OCI-M2 (cell line): ENCODE measurements around the gene ANGPTL8.

Experiments used
- DNase-seq: peaks from one replicate; lab custom pipeline; 2025; ENCODE audit not compliant: unreplicated experiment; lab: John Stamatoyannopoulos, UW

ANGPTL8 gene

GRCh38 chr19:11236324-11237301 is 2.8 kb upstream of the ANGPTL8 start:
- DNase-seq, result no peak

- DNase-seq, result no peak
These were observed 2.1 kb upstream of the ANGPTL8 start for GRCh38 chr19:11237321-11237720.

GRCh38 chr19:11238041-11238440 is 1.4 kb upstream of the ANGPTL8 start:
- no peak for DNase-seq

DNA sequence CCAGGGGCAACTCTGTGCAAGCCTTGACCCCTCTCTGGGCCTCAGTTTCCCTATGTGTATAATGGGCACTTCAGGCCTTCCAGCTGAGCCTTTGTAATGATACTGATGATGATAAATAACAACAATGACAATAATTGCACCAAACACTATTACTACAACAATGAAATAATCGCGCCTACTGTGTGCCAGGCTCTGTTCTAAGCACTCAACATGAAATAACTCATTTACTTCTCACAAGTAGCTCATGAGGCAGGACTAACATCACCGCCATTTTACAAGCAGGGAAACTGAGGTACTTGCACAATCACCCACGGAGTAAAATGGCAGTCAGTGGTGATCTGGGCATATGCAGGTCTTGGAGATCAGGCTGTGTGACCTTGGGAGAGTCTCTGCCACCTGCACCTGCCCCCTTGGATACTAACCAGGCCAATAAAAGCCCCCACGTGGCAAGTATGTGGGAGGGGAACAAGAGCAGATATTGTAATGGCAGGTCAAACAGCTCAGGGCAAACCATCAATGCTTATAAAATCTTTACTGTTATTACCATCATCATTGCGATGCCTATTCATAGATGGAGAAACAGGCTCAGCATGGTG is 540 bp upstream of the ANGPTL8 start:
- no peak for DNase-seq

DNA sequence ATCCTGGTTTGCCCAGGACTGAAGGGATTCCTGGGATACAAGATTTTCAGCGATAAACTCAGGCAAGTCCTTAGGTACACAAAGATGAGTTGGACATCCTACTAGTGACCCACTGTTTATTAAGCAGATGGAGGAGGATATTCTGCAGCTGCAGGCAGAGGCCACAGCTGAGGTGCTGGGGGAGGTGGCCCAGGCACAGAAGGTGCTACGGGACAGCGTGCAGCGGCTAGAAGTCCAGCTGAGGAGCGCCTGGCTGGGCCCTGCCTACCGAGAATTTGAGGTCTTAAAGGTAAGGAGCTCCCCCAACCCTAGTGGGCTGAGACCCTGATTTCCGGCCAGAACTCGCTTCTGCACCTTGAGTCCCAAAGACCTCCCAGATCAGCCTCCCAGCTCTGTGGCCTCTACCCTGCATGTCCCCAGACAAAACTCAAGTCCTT is 607 bp downstream of the ANGPTL8 start:
- DNase-seq, result no peak

GRCh38 chr19:11242025-11242424 is 2.6 kb downstream of the ANGPTL8 start:
- DNase-seq, result no peak

- DNase-seq, result no peak
These were observed 3.7 kb downstream of the ANGPTL8 start for GRCh38 chr19:11242864-11243797.

GRCh38 chr19:11243798-11244169 is 4.4 kb downstream of the ANGPTL8 start:
- DNase-seq, result no peak

DNA sequence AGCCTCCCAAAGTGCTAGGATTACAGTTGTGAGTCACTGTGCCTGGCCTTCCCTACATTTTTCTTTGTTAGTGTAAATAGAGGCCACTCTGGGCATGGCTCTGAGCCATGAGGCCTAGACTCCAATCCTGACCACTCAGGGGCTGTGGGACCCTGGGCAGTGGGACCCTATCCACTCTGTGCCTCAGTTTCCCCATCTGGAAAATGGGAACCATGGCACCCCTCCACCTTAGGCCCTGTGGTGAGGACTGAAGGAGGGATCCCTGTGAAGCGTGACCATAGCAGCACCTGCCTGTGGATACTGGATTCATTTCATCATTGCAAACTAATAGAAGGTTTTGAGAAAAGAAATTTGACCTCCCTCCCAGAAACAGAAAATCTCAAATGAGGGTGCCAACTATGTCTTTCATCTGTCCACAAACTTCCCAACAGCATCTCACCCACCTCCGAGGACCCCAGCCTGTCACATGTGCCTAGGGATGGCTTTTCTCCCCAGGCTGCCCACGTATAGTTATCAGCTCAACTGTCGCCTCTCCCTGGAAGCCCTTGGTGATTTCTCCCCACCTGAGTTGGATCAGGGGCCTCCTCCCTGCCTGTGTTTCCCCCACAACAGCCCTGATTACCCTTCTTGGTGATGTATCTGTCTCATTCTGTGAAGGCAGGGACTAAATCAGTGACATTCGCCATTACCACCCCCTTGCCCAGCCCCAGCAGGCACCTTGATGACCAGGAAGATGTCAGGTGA is 5.6 kb downstream of the ANGPTL8 start:
- no peak for DNase-seq

DNA sequence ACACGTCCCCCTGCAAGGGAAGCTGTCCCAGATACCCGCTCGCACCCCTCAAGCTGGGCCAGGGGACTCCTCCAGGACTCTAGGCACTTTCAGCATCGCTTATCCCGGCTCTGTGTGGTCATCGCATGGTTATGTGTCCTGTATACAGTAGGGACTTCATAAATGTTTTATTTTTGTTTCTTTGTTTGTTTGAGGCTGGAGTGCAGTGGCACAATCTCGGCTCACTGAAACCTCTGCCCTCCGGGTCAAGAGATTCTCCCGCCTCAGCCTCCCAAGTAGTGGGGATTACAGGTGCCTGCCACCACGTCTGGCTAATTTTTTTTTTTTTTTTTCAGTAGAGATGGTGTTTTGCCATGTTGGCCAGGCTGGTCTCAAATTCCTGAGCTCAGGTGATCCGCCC is 7.5 kb downstream of the ANGPTL8 start:
- no peak for DNase-seq

DNA sequence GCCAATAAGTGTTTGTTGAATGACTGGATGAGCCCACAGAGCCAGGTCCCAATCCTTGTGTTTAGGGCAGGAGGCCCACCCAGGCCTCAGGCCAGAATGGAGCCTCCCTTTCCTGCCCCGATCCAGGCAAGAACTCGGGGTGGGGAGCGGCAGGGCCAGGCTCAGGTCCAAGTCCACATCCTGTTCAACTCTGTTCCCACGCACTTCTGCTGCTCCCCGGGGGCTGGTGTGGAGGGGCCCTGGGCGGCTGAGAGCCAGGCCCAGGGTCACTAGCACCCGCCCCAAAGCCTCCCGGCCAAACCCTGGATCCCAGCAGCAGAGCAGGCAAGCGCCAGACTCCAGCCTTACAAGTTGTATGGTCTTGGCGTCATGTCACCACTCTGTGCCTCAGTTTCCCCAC is 8.0 kb downstream of the ANGPTL8 start:
- DNase-seq, result no peak

DNA sequence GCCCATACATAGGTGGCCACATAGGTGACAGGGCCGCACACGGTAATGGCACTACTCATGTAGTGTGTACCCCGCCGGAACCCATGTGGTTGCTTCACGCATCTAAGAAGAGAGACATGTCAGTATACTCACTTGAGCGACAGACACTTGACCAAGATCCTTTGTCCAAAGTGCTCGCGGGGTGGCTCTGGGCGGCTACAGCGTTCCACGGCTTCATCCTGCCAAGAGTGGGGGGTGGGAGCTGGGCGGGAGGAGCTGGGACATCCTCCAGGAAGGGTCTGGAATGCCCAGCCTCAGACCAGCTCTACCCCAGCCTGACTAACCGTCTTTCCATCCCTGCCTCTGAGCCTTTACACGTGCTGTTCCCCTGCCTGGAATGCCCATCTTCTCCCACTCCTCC is 8.5 kb downstream of the ANGPTL8 start:
- DNase-seq, result no peak

GRCh38 chr19:11248852-11249251 is 9.4 kb downstream of the ANGPTL8 start:
- no peak for DNase-seq

DNA sequence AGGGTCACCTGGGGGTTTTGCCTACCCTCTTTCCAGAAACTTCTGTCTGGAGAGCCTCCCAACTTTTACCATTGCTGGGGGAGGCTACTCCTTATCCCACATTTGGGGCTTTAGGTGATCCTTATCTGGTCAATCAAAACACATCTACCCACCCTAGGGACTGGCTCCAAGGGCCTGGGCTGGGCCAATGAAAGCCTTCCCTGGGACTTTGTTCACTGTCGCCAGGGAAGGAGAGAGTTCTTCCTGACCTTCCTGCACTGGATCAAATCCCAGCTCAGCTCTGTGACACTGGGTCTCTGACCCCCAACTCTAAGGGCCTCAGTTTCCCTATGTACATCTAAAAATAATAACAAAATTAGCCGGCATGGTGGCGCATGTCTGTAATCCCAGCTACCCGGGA is 11.8 kb downstream of the ANGPTL8 start:
- DNase-seq, result no peak

- no peak for DNase-seq
These were observed 12.4 kb downstream of the ANGPTL8 start for GRCh38 chr19:11251650-11252314.

- DNase-seq, result no peak
These were observed 13.4 kb downstream of the ANGPTL8 start for GRCh38 chr19:11252665-11253355.

GRCh38 chr19:11254666-11255065 is 15.2 kb downstream of the ANGPTL8 start:
- DNase-seq, result no peak

DNA sequence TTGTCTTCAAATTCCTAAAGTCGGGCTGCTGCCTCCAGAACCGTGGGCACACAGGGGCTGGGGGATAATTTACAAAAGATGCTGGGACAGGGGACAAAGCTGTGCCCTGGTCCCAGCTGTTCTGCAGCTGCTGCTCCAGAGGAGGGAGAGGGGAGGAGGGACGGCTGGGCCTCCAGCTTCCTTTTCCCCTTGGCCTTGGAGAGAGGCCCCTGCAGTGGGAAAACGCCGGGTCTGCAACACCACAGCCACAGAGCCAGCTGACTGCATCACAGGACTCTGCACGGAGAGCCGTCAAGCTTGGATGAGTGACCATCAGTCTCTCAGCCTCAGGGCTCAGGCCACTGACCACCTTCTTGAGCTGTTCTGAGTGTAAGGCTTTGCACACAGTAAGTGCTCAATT is 16.8 kb downstream of the ANGPTL8 start:
- DNase-seq, result no peak

GRCh38 chr19:11257846-11258380 is 18.5 kb downstream of the ANGPTL8 start:
- no peak for DNase-seq
